Gastroesophageal sphincter (tissue), 3 donors: Measurements from ENCODE around the gene CFAP46.

Experiments used
- EP300 ChIP-seq: sonication (generic); formaldehyde crosslinking; IDR thresholded peaks from one replicate; pipeline ENCODE4 v1.6.1; 2017; ENCODE audit warnings: antibody characterized with exemption, mild to moderate bottlenecking
- POLR2A ChIP-seq, 2 donors: fragments of 450-650 bp; IDR thresholded peaks; one replicate each; pipeline ENCODE4 v1.6.1; 2017; ENCODE audit warnings: antibody characterized with exemption in 2 of 2, mild to moderate bottlenecking in 2 of 2, moderate library complexity in 1 of 2
- POLR2AphosphoS5 ChIP-seq: sonication (generic); formaldehyde crosslinking; IDR thresholded peaks from one replicate; pipeline ENCODE4 v1.6.1; 2017; ENCODE audit warnings: antibody characterized with exemption
- TF ChIP-seq, protein P1 (sequence below), 4 experiments: fragments of 200-600 bp in 2 of 4; fragments of 450-650 bp in 2 of 4; sonication (generic) in 1 of 4; IDR thresholded peaks; one replicate each; pipeline ENCODE4 v1.5.1; 2017 to 2019; ENCODE audit warnings: antibody characterized with exemption in 4 of 4, mild to moderate bottlenecking in 2 of 4, moderate library complexity in 2 of 4

- TF ChIP-seq, protein P1, sequence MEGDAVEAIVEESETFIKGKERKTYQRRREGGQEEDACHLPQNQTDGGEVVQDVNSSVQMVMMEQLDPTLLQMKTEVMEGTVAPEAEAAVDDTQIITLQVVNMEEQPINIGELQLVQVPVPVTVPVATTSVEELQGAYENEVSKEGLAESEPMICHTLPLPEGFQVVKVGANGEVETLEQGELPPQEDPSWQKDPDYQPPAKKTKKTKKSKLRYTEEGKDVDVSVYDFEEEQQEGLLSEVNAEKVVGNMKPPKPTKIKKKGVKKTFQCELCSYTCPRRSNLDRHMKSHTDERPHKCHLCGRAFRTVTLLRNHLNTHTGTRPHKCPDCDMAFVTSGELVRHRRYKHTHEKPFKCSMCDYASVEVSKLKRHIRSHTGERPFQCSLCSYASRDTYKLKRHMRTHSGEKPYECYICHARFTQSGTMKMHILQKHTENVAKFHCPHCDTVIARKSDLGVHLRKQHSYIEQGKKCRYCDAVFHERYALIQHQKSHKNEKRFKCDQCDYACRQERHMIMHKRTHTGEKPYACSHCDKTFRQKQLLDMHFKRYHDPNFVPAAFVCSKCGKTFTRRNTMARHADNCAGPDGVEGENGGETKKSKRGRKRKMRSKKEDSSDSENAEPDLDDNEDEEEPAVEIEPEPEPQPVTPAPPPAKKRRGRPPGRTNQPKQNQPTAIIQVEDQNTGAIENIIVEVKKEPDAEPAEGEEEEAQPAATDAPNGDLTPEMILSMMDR (IDR thresholded peaks at IDR 0.05): no peak
- no peak for TF ChIP-seq POLR2A (IDR thresholded peaks at IDR 0.05)
- TF ChIP-seq POLR2AphosphoS5: no peak
- TF ChIP-seq EP300: no peak
Measured at GRCh38 chr10:132865851-132866600, 76.3 kb downstream of the CFAP46 start.
